BLaER1 treated with 17β-estradiol and CSF1 and Interleukin-3, amounts not matched to agents 10 nM and 100 nM (cell line): ENCODE results near the gene TBC1D9.

Source experiments
- H3K27ac ChIP-seq, 11 experiments: shearing (Covaris generic); formaldehyde crosslinking; 2 replicates each; pipeline ENCODE4 v1.8.1; 2022
- H3K27me3 ChIP-seq, 11 experiments: shearing (Covaris generic); formaldehyde crosslinking; 2 replicates each; pipeline ENCODE4 v1.8.1; 2022
- H3K36me3 ChIP-seq, 11 experiments: shearing (Covaris generic); formaldehyde crosslinking; 2 replicates each; pipeline ENCODE4 v1.8.1; 2022
- H3K4me1 ChIP-seq, 10 experiments: shearing (Covaris generic); formaldehyde crosslinking; 2 replicates each; pipeline ENCODE4 v1.8.1; 2022
- H3K4me2 ChIP-seq, 11 experiments: shearing (Covaris generic); formaldehyde crosslinking; 2 replicates each; pipeline ENCODE4 v1.8.1; 2022
- H3K4me3 ChIP-seq, 10 experiments: shearing (Covaris generic); formaldehyde crosslinking; 2 replicates each; pipeline ENCODE4 v1.8.1; 2022
- H3K9ac ChIP-seq, 11 experiments: shearing (Covaris generic); formaldehyde crosslinking; 2 replicates each; pipeline ENCODE4 v1.8.1; 2022
- H3K9me3 ChIP-seq, 11 experiments: shearing (Covaris generic); formaldehyde crosslinking; replicated peaks in 1 of 11; 2 replicates each; pipeline ENCODE4 v1.8.1; 2022
- H4K20me1 ChIP-seq, 11 experiments: shearing (Covaris generic); formaldehyde crosslinking; 2 replicates each; pipeline ENCODE4 v1.8.1; 2022
- Cebpa-rat ChIP-seq, 11 experiments: shearing (Covaris generic); IDR thresholded peaks; 2 replicates each; pipeline ENCODE4 v1.8.1; 2022

The TBC1D9 gene

DNA sequence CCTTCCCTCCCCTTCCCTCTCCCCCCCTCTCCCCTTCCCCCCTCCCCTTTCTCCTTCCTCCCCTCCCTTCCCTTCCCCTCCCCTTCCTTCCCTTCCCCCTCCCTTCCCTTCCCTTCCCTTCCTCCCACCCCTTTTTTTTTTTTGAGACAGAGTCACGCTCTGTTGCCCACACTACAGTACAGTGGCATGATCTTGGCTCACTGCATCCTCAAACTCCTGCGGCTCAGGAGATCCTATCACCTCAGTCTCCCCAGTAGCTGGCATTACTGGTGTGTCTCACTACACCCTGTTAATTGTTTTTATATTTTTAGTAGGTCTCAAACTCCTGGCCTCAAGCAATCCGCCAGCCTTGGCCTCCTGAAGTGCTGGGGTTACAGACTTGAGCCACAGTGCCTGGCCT, 66.6 kb downstream of the TBC1D9 start:
- H3K9me3 ChIP-seq: no peaks in the 10 kb centered on the region
- H3K27me3 ChIP-seq: no peaks in the 10 kb centered on the region
- H4K20me1 ChIP-seq: peaks cover 0 to 35% (median 0%) of the 10 kb centered on the region in 11 experiments; a peak in 2 of 22 replicates
- H3K27ac ChIP-seq: no peak overlapping the region
- peak overlapping the region in 4 of 11 experiments; percentile 15 to 30 (median 22); a peak in 3 of 22 replicates for H3K4me2 ChIP-seq
- no peak for TF ChIP-seq Cebpa-rat (IDR thresholded peaks at IDR 0.05)
- peaks cover 0 to 18% (median 10%) of the 10 kb centered on the region in 10 experiments; a peak in 13 of 20 replicates for H3K4me1 ChIP-seq
- H3K4me3 ChIP-seq: no peak overlapping the region
- H3K36me3 ChIP-seq: peaks cover 0 to 15% (median 0%) of the 10 kb centered on the region in 11 experiments; a peak in 4 of 22 replicates
- no peak overlapping the region for H3K9ac ChIP-seq

DNA sequence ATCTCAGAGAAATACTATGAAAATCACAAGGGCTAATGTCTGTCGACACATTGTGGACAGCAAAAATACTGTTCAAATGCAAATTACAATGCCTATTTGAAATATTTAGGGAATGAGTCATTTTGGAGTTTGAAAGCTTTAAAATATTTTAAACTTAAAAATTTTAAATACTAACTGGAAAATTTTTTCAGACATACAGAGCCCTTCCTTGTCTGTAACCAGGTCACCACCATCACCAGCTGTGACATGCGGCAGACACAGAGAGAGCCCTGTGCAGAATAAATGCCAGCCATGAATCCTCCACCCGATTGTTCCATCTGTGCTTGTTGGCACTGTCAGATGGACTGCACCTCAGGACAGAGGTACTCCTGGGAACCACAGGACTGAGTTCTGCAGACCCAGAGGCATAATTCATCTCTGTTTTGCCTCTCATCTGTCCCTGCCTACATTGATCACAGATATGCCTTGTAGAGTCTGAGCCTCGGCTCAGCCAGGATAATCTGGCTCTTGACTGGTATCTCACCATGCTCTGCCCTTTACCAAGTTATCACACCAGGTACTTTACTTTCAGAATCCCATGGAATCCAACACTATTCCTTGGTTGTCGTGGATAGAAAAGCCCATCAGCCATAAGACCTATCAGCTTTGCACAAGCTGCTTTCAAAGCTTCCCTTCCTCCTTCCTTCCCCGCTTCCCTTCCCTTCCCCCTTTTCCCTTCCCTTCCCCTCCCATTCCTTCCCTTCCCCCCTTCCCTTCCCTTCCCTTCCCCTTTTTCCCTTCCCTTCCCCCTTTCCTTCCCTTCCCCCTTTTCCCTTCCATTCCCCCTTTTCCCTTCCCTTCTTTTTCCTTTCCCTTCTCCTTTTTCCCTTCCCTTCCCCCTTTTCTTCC, 67.2 kb downstream of the TBC1D9 start:
- peaks cover 0 to 16% (median 0%) of the 10 kb centered on the region in 11 experiments; a peak in 4 of 22 replicates for H3K36me3 ChIP-seq
- peak overlapping the region in 6 of 11 experiments; percentile 4 to 39 (median 31); a peak in 6 of 22 replicates for H3K4me2 ChIP-seq
- H3K4me3 ChIP-seq: no peak overlapping the region
- no peak overlapping the region for H3K27ac ChIP-seq
- peaks cover 0 to 18% (median 10%) of the 10 kb centered on the region in 10 experiments; a peak in 13 of 20 replicates for H3K4me1 ChIP-seq
- H3K27me3 ChIP-seq: no peaks in the 10 kb centered on the region
- H3K9ac ChIP-seq: no peak overlapping the region
- TF ChIP-seq Cebpa-rat (IDR thresholded peaks at IDR 0.05): no peak
- peaks cover 0 to 32% (median 0%) of the 10 kb centered on the region in 11 experiments; a peak in 2 of 22 replicates for H4K20me1 ChIP-seq
- H3K9me3 ChIP-seq: no peaks in the 10 kb centered on the region

DNA sequence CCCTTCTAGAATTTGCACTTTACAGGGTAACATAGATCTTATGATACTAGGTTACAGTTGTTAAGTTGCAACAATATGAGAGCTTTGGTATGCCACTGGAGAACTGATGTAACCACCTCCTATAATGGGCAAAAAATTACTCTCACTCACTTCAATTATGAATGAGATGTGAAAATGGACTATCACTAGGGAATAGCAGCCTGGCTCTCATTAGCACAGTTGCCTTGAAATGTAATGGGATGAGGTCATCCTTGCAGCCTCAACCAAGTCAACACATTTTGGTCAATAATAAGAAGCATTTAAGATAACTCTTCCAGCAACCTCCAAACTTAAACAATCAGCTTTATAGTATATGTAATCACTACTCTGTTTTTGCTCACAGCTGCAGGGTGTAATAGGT, 69.4 kb downstream of the TBC1D9 start:
- no peaks in the 10 kb centered on the region for H3K27me3 ChIP-seq
- TF ChIP-seq Cebpa-rat (IDR thresholded peaks at IDR 0.05): no peak

DNA sequence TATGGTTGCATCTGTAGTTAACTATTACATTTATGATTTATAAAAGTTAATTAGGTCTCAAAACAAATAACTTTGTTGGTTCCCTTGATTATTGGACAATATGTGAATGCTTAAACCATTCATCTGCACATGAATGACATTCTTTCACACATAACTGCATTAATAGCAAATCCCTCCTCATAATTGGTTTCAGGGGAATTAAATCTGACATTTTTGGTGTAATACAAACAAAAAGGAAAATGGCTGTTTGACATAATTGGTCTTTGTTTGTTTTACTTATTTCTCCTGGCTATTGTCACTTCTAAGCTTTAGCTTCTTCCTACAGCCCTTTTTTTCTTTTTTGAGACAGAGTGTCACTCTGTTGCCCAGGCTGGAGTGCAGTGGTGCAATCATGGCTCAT, 71.9 kb downstream of the TBC1D9 start:
- TF ChIP-seq Cebpa-rat (IDR thresholded peaks at IDR 0.05): no peak
- H3K36me3 ChIP-seq: peaks cover 0 to 25% (median 0%) of the 10 kb centered on the region in 11 experiments; a peak in 4 of 22 replicates
- H3K27ac ChIP-seq: no peak overlapping the region

More for the DNA sequence above, 69.4 kb downstream of the TBC1D9 start:
- Histone ChIP-seq H3K4me3 (no peak overlapping the region), H3K9ac (no peak overlapping the region), H3K4me2 (no peak overlapping the region), H3K36me3 (peaks cover 0 to 17% (median 0%) of the 10 kb centered on the region in 11 experiments; a peak in 4 of 22 replicates), H4K20me1 (peaks cover 0 to 15% (median 0%) of the 10 kb centered on the region in 11 experiments; a peak in 2 of 22 replicates), H3K27ac (no peak overlapping the region), H3K9me3 (no peaks in the 10 kb centered on the region), H3K4me1 (peaks cover 0 to 18% (median 10%) of the 10 kb centered on the region in 10 experiments; a peak in 13 of 20 replicates)

DNA sequence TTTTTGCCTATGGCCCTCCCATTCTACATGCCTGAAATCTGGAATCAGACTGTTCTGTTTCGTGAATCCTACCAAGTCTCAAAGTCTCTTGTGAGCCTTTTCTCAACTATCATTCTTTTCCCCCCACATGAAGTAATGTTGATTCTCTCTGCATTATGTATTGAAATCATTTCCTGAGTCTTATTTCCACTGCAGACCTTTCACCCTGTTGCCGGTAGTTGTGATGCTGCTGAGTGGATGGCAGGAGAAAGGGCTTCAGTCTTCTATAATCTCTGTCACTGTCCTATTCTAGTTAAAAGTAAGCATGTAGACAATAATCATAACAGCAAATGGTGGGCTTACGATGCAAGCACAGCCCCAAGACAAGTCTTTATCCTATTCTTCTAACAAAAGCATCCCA, 75.0 kb downstream of the TBC1D9 start:
- Histone ChIP-seq H3K27ac (no peak overlapping the region), H3K4me3 (no peak overlapping the region), H3K27me3 (no peaks in the 10 kb centered on the region), H4K20me1 (no peaks in the 10 kb centered on the region; a peak in 1 of 22 replicates), H3K4me2 (no peak overlapping the region), H3K4me1 (no peaks in the 10 kb centered on the region), H3K36me3 (peaks cover 0 to 50% (median 0%) of the 10 kb centered on the region in 11 experiments; a peak in 9 of 22 replicates), H3K9ac (no peak overlapping the region), H3K9me3 (no peaks in the 10 kb centered on the region; a peak in 1 of 22 replicates)
- no peak for TF ChIP-seq Cebpa-rat (IDR thresholded peaks at IDR 0.05)

More for the DNA sequence above, 71.9 kb downstream of the TBC1D9 start:
- H3K4me1 ChIP-seq: peaks cover 0 to 12% (median 5%) of the 10 kb centered on the region in 10 experiments; a peak in 11 of 20 replicates
- no peak overlapping the region for H3K4me3 ChIP-seq
- no peaks in the 10 kb centered on the region; a peak in 1 of 22 replicates for H4K20me1 ChIP-seq
- H3K9me3 ChIP-seq: no peaks in the 10 kb centered on the region; a peak in 1 of 22 replicates
- no peak overlapping the region for H3K4me2 ChIP-seq
- H3K27me3 ChIP-seq: no peaks in the 10 kb centered on the region
- no peak overlapping the region for H3K9ac ChIP-seq

DNA sequence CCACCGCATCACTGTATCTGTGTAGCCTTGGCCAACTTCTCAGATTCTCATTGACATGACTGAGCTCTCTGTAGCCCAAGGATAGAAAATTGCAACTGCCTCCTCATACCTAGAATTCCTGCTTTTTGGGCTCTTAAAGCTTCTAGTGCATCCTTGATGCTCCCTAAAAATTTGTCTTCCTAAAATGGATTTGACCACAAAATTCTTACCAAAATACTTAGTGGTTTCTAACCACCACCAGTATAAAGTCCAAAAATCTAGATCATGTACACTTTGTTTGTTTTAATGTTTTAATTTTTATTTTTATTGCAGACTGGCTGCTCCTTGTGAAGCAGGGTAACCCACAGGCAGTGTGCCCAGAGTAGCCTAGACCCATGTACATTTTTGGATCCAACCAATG, 75.5 kb downstream of the TBC1D9 start:
- Histone ChIP-seq H3K36me3 (peaks cover 0 to 52% (median 0%) of the 10 kb centered on the region in 11 experiments; a peak in 9 of 22 replicates), H3K27ac (no peak overlapping the region), H3K4me3 (no peak overlapping the region), H4K20me1 (no peaks in the 10 kb centered on the region), H3K4me2 (no peak overlapping the region), H3K27me3 (no peaks in the 10 kb centered on the region), H3K9me3 (no peaks in the 10 kb centered on the region; a peak in 1 of 22 replicates), H3K4me1 (no peaks in the 10 kb centered on the region), H3K9ac (no peak overlapping the region)
- TF ChIP-seq Cebpa-rat (IDR thresholded peaks at IDR 0.05): no peak

DNA sequence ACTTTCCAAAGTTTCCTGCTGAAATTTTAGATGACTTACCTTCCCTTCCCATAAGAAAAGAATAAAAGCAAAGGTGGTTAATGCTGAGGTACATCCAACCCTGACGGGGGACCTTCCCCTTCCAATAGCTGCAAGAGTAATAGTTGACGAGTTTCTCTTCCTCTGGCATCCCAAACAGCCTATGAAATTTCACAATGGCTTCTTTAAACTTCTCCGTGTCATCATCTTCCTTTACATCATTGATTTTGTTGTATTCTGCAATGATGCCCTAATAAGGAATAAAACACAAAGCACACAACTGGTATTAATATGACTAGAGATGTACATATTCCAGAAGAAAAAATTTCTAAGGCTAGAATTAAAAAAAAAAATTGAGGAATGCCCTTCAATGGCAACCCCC, 76.6 kb downstream of the TBC1D9 start:
- Histone ChIP-seq H3K4me2 (no peak overlapping the region), H3K9ac (no peak overlapping the region), H4K20me1 (no peaks in the 10 kb centered on the region), H3K9me3 (no peaks in the 10 kb centered on the region; a peak in 1 of 22 replicates), H3K4me3 (no peak overlapping the region), H3K36me3 (peaks cover 0 to 48% (median 0%) of the 10 kb centered on the region in 11 experiments; a peak in 8 of 22 replicates), H3K4me1 (no peaks in the 10 kb centered on the region), H3K27me3 (no peaks in the 10 kb centered on the region), H3K27ac (no peak overlapping the region)
- no peak for TF ChIP-seq Cebpa-rat (IDR thresholded peaks at IDR 0.05)

DNA sequence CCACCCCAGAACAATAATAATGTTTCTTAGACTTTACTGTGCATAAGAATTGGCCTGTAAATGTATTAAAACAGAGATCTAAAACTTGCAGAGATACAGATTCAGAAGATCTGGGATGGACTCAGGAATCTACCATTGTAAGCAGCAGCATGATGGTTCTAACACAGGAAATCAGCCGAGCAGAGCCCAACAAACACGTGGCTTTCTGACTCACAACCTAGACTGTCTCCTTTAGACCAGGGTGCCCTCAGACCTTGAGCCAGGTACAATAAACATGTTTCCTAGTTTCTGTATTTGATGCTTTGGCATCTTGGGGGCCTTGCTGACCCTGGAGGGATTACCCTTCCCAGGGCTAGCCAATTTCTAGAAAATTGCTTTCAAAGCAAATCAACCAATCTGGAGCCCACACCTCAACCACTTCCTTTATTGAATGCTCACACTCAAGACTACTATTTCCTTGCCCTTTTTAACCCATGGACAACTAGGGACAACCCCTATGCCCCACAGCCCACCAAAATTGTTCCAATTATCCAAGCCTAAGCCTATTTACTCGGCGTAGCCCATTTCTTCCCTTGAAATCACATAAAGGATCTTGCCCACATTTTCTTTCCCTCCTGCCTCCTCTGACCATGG, 80.5 kb downstream of the TBC1D9 start:
- no peaks in the 10 kb centered on the region for H4K20me1 ChIP-seq
- peaks cover 0 to 51% (median 0%) of the 10 kb centered on the region in 11 experiments; a peak in 7 of 22 replicates for H3K36me3 ChIP-seq
- no peak overlapping the region for H3K27ac ChIP-seq
- H3K4me2 ChIP-seq: 0 out of 22 replicates have a peak overlapping the region, but pooled peaks of 3 of the 11 experiments have one; percentile 1 to 9 (median 5)
- no peak overlapping the region for H3K9ac ChIP-seq
- H3K9me3 ChIP-seq: no peaks in the 10 kb centered on the region
- no peaks in the 10 kb centered on the region for H3K27me3 ChIP-seq
- no peaks in the 10 kb centered on the region for H3K4me1 ChIP-seq
- H3K4me3 ChIP-seq: no peak overlapping the region
- TF ChIP-seq Cebpa-rat (IDR thresholded peaks at IDR 0.05): no peak

DNA sequence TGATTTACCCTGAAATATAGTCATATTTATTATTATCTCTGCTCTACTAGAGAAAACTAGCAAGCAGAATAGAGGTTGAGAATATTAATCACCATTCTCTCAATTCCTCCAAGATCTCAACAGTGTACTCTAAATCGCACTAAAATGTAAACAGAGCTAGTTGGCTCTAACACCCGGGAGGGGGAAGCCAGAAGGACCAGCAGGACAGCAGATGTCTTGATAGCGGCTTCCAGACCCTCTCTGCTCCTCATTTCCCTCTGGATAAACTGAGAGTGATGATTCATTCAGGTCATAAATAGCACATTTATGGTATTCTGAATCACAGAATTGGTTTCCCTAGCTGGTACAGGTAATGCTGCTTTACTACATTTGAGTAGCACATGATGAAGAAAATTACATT, 82.5 kb downstream of the TBC1D9 start:
- Histone ChIP-seq H3K9me3 (no peaks in the 10 kb centered on the region), H3K4me2 (no peak overlapping the region), H3K4me3 (no peak overlapping the region), H4K20me1 (no peaks in the 10 kb centered on the region), H3K9ac (no peak overlapping the region), H3K27me3 (no peaks in the 10 kb centered on the region), H3K36me3 (peaks cover 0 to 66% (median 0%) of the 10 kb centered on the region in 11 experiments; a peak in 10 of 22 replicates), H3K4me1 (no peaks in the 10 kb centered on the region), H3K27ac (no peak overlapping the region)
- no peak for TF ChIP-seq Cebpa-rat (IDR thresholded peaks at IDR 0.05)
